NCI-H524 (cell line): ENCODE data around the gene BTK.
"Not testable (repeated sequence)": the region's sequence is repeated elsewhere in the genome, so short reads cannot be mapped to it uniquely, and the experiment has no call there.

Experiments used
- DNase-seq, 2 experiments: peaks; one replicate each; lab custom pipeline; 2025; lab: John Stamatoyannopoulos, UW

BTK gene

DNA sequence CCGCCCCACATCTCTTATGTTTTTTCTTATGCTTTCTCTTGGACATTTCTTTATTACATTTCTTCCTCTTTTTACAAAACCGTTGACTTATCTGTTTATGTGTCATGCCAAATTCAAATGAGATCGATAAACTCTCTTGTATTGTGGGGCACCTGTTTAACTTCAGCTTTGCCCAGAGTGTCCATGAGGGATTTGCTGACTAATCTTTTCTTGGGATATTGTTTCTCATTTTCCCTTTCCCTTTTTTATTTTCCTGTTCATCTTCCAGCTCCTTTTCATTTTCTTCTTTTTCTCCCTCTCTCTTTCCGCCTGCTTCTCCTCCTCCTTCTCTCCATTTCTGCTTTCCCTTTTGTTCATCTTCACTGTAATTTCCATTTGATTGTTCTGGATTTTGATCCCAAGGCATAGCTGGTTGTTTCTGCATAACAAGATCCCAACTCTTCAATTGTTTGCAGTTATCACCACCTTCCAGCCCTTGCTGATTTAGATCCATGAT, 48.2 kb downstream of the BTK start:
- no peak for DNase-seq

DNA sequence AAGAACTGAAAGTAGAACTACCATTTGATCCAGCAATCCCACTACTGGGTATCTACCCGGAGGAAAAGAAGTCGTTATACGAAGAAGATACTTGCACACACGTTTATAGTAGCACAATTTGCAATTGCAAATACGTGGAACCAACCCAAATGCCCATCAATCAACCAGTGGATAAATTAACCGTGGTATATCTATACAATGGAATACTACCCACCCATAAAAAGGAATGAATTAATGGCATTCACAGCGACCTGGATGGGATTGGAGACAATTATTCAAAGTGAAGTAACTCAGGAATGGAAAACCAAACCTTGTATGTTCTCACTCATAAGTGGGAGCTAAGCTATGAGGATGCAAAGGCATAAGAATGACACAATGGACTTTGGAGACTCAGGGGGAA, 51.7 kb downstream of the BTK start:
- DNase-seq: not testable (repeated sequence)

DNA sequence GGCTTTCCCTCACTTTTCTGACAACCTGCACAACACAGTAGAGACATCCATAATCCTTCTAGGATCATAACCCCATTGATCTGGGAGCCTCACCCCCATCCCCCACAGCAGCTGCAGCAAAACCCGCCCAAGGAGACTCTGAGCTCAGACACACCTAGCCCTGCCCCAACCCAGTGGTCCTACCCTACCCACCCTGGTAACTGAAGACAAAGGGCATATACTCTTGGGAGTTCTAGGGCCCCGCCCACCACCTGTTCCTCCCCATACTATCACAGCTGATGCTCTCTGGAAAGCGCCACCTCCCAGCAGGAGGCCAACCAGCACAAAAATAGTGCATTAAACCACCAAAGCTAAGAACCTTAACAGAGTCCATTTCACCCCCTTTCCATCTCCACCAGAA, 59.4 kb downstream of the BTK start:
- peak; percentile 1 to 63 for DNase-seq

DNA sequence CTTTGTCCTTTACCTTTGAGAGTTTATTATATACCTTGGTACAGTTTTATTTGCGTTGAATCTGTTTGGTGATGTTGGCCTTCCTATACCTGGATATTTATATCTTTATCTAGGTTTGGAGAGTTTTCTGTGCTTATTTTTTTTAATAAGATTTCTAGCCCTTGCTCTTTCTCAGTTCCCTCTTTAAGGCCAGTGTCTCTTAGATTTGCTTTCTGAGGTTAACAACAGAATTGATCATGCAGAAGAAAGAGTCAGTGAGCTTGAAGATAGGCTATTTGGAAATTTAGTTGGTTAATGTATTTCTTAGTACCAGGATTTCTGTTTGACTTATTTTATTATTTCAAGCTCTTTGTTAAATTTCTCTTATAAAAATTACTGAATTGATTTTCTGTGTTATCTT, 82.2 kb downstream of the BTK start:
- DNase-seq: no peak
